WTC11 (cell line): ENCODE results near the gene MRPS23. TPM values are rescaled to one million over a fixed set of nuclear protein-coding genes. Genes with fewer than 3 reads are reported as not detected.
A peak's percentile ranks its signal among the peaks of the same experiment; 100 is the strongest.

Source experiments
- ATAC-seq: fragments of 200-7000 bp; cut with Tn5 transposase; 2 replicates; pipeline ENCODE4 v1.10.0; 2021; ENCODE audit warnings: mild to moderate bottlenecking, moderate library complexity
- CTCF ChIA-PET: fragments of 300-600 bp; sonication (Branson Sonifier 250); formaldehyde crosslinking; loops from one replicate; lab custom pipeline; 2021; ENCODE audit warnings: antibody characterized with exemption; lab: Charles Lee
- POLR2A ChIA-PET: fragments of 350-600 bp; sonication (Branson Sonifier 250); formaldehyde crosslinking; loops from one replicate; lab custom pipeline; 2021; ENCODE audit warnings: antibody characterized with exemption; lab: Charles Lee
- DNase-seq: peaks from one replicate; pipeline ENCODE4 v3.0.0; 2021; ENCODE audit warnings: low spot score
- H3K27ac Mint-ChIP-seq: 2 replicates; pipeline ENCODE4 v1.8.0; 2021; ENCODE audit warnings: mixed read lengths
- H3K27me3 Mint-ChIP-seq: 2 replicates; pipeline ENCODE4 v1.8.0; 2021; ENCODE audit warnings: low read depth, mild to moderate bottlenecking, moderate library complexity, mixed read lengths
- H3K36me3 Mint-ChIP-seq: 2 replicates; pipeline ENCODE4 v1.8.0; 2021; ENCODE audit warnings: mixed read lengths
- H3K4me1 Mint-ChIP-seq: 2 replicates; pipeline ENCODE4 v1.8.0; 2022; ENCODE audit warnings: mixed read lengths
- H3K4me3 Mint-ChIP-seq: 2 replicates; pipeline ENCODE4 v1.8.0; 2021; ENCODE audit warnings: mild to moderate bottlenecking, moderate library complexity, mixed read lengths
- H3K9me3 Mint-ChIP-seq: 2 replicates; pipeline ENCODE4 v1.8.0; 2021; ENCODE audit warnings: mixed read lengths
- ATF1 ChIP-seq: sonication (generic); formaldehyde crosslinking; IDR thresholded peaks from 2 replicates; pipeline ENCODE4 v1.8.1; 2023; ENCODE audit warnings: mild to moderate bottlenecking, moderate library complexity, missing genetic modification reagents
- FOXJ3 ChIP-seq: sonication (generic); formaldehyde crosslinking; IDR thresholded peaks from 2 replicates; pipeline ENCODE4 v1.9.0; 2021; ENCODE audit warnings: missing genetic modification reagents, mild to moderate bottlenecking, borderline replicate concordance
- FOXK1 ChIP-seq: sonication (generic); formaldehyde crosslinking; IDR thresholded peaks from 2 replicates; pipeline ENCODE4 v1.8.0; 2022; ENCODE audit warnings: mild to moderate bottlenecking, moderate library complexity, missing genetic modification reagents
- JAZF1 ChIP-seq: fragments of 250-450 bp; sonication (Bioruptor Pico); IDR thresholded peaks from 2 replicates; pipeline ENCODE4 v1.9.0; 2021; ENCODE audit warnings: moderate library complexity, mild to moderate bottlenecking, inconsistent platforms
- NR3C1 ChIP-seq: sonication (generic); formaldehyde crosslinking; conservative IDR thresholded peaks from 2 replicates; pipeline ENCODE4 v1.8.1; 2023; ENCODE audit warnings: low read depth, mild to moderate bottlenecking, missing genetic modification reagents
- RELA ChIP-seq: sonication (generic); formaldehyde crosslinking; IDR thresholded peaks from 2 replicates; pipeline ENCODE4 v1.8.1; 2022; ENCODE audit warnings: missing genetic modification reagents, mild to moderate bottlenecking, borderline replicate concordance
- TCF7 ChIP-seq: sonication (generic); formaldehyde crosslinking; IDR thresholded peaks from 2 replicates; pipeline ENCODE4 v1.8.0; 2022; ENCODE audit warnings: mild to moderate bottlenecking, low read depth, missing genetic modification reagents, moderate library complexity
- TP53 ChIP-seq: sonication (generic); formaldehyde crosslinking; IDR thresholded peaks from 2 replicates; pipeline ENCODE4 v1.8.1; 2023; ENCODE audit warnings: mild to moderate bottlenecking, missing genetic modification reagents
- ZNF219 ChIP-seq: sonication (generic); formaldehyde crosslinking; IDR thresholded peaks from 2 replicates; pipeline ENCODE4 v1.8.0; 2023; ENCODE audit warnings: missing genetic modification reagents, mild to moderate bottlenecking, borderline replicate concordance
- ZNF423 ChIP-seq: fragments of 250-450 bp; sonication (Bioruptor Pico); IDR thresholded peaks from 2 replicates; pipeline ENCODE4 v2.1.2; 2022; ENCODE audit warnings: mild to moderate bottlenecking, moderate library complexity
- ZNF671 ChIP-seq: fragments of 250-450 bp; sonication (Bioruptor Pico); IDR thresholded peaks from 2 replicates; pipeline ENCODE4 v1.8.0; 2021; ENCODE audit warnings: mild to moderate bottlenecking
- total RNA-seq: library from RNA; stranded (reverse); gene quantifications from 3 replicates; pipeline ENCODE4 v1.2.3, GENCODE V29; 2021
- TF ChIP-seq, protein P1 (sequence below): sonication (generic); formaldehyde crosslinking; IDR thresholded peaks from 2 replicates; pipeline ENCODE4 v1.8.1; 2022; ENCODE audit warnings: missing genetic modification reagents, borderline replicate concordance
- TF ChIP-seq, protein P2 (sequence below): fragments of 200-600 bp; IDR thresholded peaks from 2 replicates; pipeline ENCODE4 v1.8.0; 2022; ENCODE audit warnings: antibody characterized with exemption
- TF ChIP-seq, protein P3 (sequence below): fragments of 250-450 bp; sonication (Bioruptor Pico); IDR thresholded peaks from 2 replicates; pipeline ENCODE4 v2.1.2; 2022; ENCODE audit warnings: mild to moderate bottlenecking, moderate library complexity
- TF ChIP-seq, protein P4 (sequence below): sonication (generic); formaldehyde crosslinking; IDR thresholded peaks from 2 replicates; pipeline ENCODE4 v1.8.1; 2022; ENCODE audit warnings: mild to moderate bottlenecking, missing genetic modification reagents, moderate library complexity, borderline replicate concordance
- TF ChIP-seq, protein P5 (sequence below): fragments of 250-450 bp; sonication (Bioruptor Pico); conservative IDR thresholded peaks from 2 replicates; pipeline ENCODE4 v1.9.0; 2021; ENCODE audit warnings: mild to moderate bottlenecking
- TF ChIP-seq, protein P6 (sequence below): sonication (generic); formaldehyde crosslinking; IDR thresholded peaks from 2 replicates; pipeline ENCODE4 v1.8.1; 2023; ENCODE audit warnings: mild to moderate bottlenecking, moderate library complexity, missing genetic modification reagents

Gene MRPS23
- total RNA-seq, 1 experiment from 2014 or later: 65.3 TPM

DNA sequence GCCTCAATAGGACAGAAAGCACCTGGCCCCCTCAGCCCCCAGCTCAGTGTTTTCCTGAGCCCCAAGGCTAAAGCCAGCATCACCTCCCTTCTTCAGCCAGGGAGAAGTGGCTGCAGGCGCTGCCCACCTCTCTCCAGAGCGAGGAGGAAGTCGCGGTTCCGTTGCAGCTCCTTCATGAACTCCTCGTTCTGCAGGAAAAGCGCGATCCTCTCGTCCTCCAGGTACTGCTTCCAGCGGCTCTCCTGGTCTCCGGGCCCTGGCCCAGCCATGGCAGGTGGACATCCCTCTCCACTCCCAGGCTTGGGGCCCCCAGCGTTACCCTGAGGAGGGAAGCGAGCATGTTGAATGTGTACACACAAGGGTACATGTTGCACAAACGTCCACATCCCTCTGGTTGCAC lies 22.7 kb upstream of the MRPS23 start:
- ChIA-PET POLR2A (no interaction called here), CTCF (interaction anchor here (1.3 kb wide), 1 partner anchor 31 kb away, joined by 3 read pairs; no protein-coding TSS in a partner anchor)
- DNase-seq (no peak), ATAC-seq (no peak)
- Mint-ChIP-seq H3K36me3 (no peaks in the 10 kb centered on the region; the same call in 1 of the 2 replicates), H3K4me1 (peaks cover 68% of the 10 kb centered on the region), H3K27ac (peak overlapping the region; percentile 45; the same call in 1 of the 2 replicates), H3K27me3 (peaks cover 6% of the 10 kb centered on the region; the same call in 1 of the 2 replicates), H3K4me3 (no peak overlapping the region), H3K9me3 (no peaks in the 10 kb centered on the region)
- TF ChIP-seq RELA (CRISPR knock-in tag) (no peak), ZNF671 (CRISPR knock-in tag) (no peak), NR3C1 (no peak), FOXK1 (CRISPR knock-in tag) (no peak), TP53 (no peak), ATF1 (no peak), TCF7 (CRISPR knock-in tag) (no peak), FOXJ3 (CRISPR knock-in tag) (no peak), ZNF423 (CRISPR knock-in tag) (no peak), ZNF219 (no peak), JAZF1 (CRISPR knock-in tag) (no peak)
- TF ChIP-seq, protein P1, sequence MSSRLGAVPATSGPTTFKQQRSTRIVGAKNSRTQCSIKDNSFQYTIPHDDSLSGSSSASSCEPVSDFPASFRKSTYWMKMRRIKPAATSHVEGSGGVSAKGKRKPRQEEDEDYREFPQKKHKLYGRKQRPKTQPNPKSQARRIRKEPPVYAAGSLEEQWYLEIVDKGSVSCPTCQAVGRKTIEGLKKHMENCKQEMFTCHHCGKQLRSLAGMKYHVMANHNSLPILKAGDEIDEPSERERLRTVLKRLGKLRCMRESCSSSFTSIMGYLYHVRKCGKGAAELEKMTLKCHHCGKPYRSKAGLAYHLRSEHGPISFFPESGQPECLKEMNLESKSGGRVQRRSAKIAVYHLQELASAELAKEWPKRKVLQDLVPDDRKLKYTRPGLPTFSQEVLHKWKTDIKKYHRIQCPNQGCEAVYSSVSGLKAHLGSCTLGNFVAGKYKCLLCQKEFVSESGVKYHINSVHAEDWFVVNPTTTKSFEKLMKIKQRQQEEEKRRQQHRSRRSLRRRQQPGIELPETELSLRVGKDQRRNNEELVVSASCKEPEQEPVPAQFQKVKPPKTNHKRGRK (CRISPR knock-in tag): no peak
- TF ChIP-seq, protein P2, sequence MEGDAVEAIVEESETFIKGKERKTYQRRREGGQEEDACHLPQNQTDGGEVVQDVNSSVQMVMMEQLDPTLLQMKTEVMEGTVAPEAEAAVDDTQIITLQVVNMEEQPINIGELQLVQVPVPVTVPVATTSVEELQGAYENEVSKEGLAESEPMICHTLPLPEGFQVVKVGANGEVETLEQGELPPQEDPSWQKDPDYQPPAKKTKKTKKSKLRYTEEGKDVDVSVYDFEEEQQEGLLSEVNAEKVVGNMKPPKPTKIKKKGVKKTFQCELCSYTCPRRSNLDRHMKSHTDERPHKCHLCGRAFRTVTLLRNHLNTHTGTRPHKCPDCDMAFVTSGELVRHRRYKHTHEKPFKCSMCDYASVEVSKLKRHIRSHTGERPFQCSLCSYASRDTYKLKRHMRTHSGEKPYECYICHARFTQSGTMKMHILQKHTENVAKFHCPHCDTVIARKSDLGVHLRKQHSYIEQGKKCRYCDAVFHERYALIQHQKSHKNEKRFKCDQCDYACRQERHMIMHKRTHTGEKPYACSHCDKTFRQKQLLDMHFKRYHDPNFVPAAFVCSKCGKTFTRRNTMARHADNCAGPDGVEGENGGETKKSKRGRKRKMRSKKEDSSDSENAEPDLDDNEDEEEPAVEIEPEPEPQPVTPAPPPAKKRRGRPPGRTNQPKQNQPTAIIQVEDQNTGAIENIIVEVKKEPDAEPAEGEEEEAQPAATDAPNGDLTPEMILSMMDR: no peak
- TF ChIP-seq, protein P3, sequence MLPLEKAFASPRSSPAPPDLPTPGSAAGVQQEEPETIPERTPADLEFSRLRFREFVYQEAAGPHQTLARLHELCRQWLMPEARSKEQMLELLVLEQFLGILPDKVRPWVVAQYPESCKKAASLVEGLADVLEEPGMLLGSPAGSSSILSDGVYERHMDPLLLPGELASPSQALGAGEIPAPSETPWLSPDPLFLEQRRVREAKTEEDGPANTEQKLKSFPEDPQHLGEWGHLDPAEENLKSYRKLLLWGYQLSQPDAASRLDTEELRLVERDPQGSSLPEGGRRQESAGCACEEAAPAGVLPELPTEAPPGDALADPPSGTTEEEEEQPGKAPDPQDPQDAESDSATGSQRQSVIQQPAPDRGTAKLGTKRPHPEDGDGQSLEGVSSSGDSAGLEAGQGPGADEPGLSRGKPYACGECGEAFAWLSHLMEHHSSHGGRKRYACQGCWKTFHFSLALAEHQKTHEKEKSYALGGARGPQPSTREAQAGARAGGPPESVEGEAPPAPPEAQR (CRISPR knock-in tag): no peak
- TF ChIP-seq, protein P4, sequence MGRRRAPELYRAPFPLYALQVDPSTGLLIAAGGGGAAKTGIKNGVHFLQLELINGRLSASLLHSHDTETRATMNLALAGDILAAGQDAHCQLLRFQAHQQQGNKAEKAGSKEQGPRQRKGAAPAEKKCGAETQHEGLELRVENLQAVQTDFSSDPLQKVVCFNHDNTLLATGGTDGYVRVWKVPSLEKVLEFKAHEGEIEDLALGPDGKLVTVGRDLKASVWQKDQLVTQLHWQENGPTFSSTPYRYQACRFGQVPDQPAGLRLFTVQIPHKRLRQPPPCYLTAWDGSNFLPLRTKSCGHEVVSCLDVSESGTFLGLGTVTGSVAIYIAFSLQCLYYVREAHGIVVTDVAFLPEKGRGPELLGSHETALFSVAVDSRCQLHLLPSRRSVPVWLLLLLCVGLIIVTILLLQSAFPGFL: no peak
- TF ChIP-seq, protein P5, sequence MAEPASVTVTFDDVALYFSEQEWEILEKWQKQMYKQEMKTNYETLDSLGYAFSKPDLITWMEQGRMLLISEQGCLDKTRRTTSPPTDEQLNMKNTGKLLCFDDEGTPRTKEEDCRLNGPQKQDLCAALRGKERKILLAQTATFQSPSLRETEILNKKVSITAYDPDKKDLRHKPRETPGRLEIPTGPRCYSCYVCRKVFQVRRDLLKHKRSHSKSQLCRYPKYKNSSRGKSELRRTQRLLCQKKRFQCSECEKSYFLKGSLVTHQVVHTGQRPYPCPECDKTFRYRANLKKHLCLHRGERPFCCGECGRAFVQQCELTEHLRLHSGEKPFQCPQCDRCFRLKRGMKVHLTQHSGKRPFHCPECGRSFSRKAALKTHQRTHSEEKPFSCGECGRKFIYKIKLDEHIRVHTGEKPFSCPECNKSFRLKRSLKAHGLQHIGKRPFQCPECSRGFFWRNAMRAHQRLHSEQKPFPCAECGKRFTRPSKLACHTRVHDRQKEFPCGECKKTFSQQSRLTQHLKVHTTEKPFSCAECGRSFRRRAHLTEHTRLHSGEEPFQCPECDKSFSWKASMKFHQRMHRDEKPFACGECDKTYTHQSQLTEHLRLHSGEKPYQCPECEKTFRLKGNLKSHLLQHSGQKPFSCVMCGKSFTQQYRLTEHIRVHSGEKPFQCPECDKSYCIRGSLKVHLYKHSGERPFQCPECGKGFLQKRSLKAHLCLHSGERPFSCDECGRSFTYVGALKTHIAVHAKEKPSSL (CRISPR knock-in tag): no peak
- TF ChIP-seq, protein P6, sequence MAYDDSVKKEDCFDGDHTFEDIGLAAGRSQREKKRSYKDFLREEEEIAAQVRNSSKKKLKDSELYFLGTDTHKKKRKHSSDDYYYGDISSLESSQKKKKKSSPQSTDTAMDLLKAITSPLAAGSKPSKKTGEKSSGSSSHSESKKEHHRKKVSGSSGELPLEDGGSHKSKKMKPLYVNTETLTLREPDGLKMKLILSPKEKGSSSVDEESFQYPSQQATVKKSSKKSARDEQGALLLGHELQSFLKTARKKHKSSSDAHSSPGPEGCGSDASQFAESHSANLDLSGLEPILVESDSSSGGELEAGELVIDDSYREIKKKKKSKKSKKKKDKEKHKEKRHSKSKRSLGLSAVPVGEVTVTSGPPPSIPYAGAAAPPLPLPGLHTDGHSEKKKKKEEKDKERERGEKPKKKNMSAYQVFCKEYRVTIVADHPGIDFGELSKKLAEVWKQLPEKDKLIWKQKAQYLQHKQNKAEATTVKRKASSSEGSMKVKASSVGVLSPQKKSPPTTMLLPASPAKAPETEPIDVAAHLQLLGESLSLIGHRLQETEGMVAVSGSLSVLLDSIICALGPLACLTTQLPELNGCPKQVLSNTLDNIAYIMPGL (CRISPR knock-in tag): no peak
